ENCODE results near the gene ACAP1. TPM values are rescaled to one million over a fixed set of nuclear protein-coding genes. Genes with fewer than 3 reads are reported as not detected.
"Not testable (repeated sequence)": the region's sequence is repeated elsewhere in the genome, so short reads cannot be mapped to it uniquely, and the experiment has no call there.

ACAP1 gene
- total and polyA plus RNA-seq, 4 donors, result 1.1 to 7.4 (median 4.7) TPM

DNA sequence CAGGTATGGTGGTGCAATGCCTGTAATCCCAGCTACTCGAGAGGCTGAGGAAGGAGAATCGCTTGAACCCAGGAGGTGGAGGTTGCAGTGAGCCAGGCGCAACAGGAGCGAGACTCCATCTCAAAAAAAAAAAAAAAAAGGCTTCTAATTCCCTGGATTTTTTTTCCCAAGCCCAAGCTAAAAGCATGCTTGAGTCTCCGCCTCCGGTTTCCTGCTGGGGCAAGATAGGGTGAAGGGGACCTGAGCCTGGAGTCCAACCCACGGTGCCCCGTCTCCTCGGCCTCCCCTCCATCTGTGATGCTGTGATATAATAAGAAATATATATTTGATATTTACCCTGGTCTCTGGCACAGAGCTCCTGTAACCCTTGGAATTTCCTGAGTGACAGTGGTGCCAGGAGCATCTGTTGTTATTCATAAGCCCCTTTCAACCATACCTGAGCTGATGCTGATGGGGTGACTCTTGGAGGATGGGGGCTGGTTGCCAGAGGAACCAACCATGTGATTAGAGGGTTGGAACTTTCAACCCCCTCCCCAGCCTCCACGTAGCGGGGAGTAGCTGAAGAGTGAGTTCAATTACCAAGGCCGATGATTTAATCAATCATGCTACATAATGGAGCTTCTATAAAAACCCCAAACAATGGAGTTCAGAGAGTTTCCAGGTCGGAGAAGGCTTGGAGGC, 31.7 kb downstream of the ACAP1 start:
- no peaks in the 10 kb centered on the region for H3K27me3 ChIP-seq (ENCODE audit: control insufficient read depth in 4 of 4, insufficient read depth in 4 of 4, low read length in 3 of 4)
- 82% methylated on average over 13 of the region's 13 CpGs for WGBS
- no peak overlapping the region for H3K4me3 ChIP-seq (ENCODE audit: low read depth in 1 of 3, low read length in 3 of 3)
- H3K36me3 ChIP-seq (ENCODE audit: control insufficient read depth in 4 of 4, insufficient read depth in 3 of 4, low read depth in 1 of 4, low read length in 3 of 4), result no peaks in the 10 kb centered on the region
- H3K4me1 ChIP-seq (ENCODE audit: control insufficient read depth in 4 of 4, insufficient read depth in 4 of 4, low read length in 3 of 4), result no peaks in the 10 kb centered on the region
- H3K9ac ChIP-seq (ENCODE audit: low read depth in 1 of 2, low read length in 2 of 2), result no peak overlapping the region
- TF ChIP-seq, protein P1, sequence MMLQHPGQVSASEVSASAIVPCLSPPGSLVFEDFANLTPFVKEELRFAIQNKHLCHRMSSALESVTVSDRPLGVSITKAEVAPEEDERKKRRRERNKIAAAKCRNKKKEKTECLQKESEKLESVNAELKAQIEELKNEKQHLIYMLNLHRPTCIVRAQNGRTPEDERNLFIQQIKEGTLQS (IDR thresholded peaks at IDR 0.05), result no peak
- TF ChIP-seq, protein P2, sequence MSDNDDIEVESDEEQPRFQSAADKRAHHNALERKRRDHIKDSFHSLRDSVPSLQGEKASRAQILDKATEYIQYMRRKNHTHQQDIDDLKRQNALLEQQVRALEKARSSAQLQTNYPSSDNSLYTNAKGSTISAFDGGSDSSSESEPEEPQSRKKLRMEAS (IDR thresholded peaks at IDR 0.05), result no peak
- TF ChIP-seq, protein P3, sequence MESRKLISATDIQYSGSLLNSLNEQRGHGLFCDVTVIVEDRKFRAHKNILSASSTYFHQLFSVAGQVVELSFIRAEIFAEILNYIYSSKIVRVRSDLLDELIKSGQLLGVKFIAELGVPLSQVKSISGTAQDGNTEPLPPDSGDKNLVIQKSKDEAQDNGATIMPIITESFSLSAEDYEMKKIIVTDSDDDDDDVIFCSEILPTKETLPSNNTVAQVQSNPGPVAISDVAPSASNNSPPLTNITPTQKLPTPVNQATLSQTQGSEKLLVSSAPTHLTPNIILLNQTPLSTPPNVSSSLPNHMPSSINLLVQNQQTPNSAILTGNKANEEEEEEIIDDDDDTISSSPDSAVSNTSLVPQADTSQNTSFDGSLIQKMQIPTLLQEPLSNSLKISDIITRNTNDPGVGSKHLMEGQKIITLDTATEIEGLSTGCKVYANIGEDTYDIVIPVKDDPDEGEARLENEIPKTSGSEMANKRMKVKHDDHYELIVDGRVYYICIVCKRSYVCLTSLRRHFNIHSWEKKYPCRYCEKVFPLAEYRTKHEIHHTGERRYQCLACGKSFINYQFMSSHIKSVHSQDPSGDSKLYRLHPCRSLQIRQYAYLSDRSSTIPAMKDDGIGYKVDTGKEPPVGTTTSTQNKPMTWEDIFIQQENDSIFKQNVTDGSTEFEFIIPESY (IDR thresholded peaks at IDR 0.05), result no peak
- TF ChIP-seq NR2F2 (IDR thresholded peaks at IDR 0.05), result no peak
- TF ChIP-seq SP1 (IDR thresholded peaks at IDR 0.05), result no peak
- TF ChIP-seq, protein P4, sequence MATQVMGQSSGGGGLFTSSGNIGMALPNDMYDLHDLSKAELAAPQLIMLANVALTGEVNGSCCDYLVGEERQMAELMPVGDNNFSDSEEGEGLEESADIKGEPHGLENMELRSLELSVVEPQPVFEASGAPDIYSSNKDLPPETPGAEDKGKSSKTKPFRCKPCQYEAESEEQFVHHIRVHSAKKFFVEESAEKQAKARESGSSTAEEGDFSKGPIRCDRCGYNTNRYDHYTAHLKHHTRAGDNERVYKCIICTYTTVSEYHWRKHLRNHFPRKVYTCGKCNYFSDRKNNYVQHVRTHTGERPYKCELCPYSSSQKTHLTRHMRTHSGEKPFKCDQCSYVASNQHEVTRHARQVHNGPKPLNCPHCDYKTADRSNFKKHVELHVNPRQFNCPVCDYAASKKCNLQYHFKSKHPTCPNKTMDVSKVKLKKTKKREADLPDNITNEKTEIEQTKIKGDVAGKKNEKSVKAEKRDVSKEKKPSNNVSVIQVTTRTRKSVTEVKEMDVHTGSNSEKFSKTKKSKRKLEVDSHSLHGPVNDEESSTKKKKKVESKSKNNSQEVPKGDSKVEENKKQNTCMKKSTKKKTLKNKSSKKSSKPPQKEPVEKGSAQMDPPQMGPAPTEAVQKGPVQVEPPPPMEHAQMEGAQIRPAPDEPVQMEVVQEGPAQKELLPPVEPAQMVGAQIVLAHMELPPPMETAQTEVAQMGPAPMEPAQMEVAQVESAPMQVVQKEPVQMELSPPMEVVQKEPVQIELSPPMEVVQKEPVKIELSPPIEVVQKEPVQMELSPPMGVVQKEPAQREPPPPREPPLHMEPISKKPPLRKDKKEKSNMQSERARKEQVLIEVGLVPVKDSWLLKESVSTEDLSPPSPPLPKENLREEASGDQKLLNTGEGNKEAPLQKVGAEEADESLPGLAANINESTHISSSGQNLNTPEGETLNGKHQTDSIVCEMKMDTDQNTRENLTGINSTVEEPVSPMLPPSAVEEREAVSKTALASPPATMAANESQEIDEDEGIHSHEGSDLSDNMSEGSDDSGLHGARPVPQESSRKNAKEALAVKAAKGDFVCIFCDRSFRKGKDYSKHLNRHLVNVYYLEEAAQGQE (IDR thresholded peaks at IDR 0.05), result no peak
- TF ChIP-seq JUND (IDR thresholded peaks at IDR 0.05), result no peak
- no peak for TF ChIP-seq HNF4G (IDR thresholded peaks at IDR 0.05)
- TF ChIP-seq GABPA (IDR thresholded peaks at IDR 0.05 in 1 of 2, conservative IDR thresholded peaks at IDR 0.05 in 1 of 2), result no peak
- TF ChIP-seq, protein P5, sequence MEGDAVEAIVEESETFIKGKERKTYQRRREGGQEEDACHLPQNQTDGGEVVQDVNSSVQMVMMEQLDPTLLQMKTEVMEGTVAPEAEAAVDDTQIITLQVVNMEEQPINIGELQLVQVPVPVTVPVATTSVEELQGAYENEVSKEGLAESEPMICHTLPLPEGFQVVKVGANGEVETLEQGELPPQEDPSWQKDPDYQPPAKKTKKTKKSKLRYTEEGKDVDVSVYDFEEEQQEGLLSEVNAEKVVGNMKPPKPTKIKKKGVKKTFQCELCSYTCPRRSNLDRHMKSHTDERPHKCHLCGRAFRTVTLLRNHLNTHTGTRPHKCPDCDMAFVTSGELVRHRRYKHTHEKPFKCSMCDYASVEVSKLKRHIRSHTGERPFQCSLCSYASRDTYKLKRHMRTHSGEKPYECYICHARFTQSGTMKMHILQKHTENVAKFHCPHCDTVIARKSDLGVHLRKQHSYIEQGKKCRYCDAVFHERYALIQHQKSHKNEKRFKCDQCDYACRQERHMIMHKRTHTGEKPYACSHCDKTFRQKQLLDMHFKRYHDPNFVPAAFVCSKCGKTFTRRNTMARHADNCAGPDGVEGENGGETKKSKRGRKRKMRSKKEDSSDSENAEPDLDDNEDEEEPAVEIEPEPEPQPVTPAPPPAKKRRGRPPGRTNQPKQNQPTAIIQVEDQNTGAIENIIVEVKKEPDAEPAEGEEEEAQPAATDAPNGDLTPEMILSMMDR (IDR thresholded peaks at IDR 0.05; ENCODE audit: low read depth, low read length, missing input control), result no peak
- TF ChIP-seq YY1 (IDR thresholded peaks at IDR 0.05), result no peak
- TF ChIP-seq FOXA2 (IDR thresholded peaks at IDR 0.05), result no peak
- no peak for TF ChIP-seq EGR1 (IDR thresholded peaks at IDR 0.05; ENCODE audit: low read depth in 2 of 2)
- TF ChIP-seq FOXA1 (IDR thresholded peaks at IDR 0.05), result no peak
- no peak for DNase-seq (ENCODE audit: low spot score)
- no peaks in the 10 kb centered on the region for H3K9me3 ChIP-seq (ENCODE audit: control insufficient read depth in 4 of 4, low read length in 3 of 4)
- H3K27ac ChIP-seq (ENCODE audit: low read depth in 1 of 2, low read length in 2 of 2), result no peak overlapping the region

DNA sequence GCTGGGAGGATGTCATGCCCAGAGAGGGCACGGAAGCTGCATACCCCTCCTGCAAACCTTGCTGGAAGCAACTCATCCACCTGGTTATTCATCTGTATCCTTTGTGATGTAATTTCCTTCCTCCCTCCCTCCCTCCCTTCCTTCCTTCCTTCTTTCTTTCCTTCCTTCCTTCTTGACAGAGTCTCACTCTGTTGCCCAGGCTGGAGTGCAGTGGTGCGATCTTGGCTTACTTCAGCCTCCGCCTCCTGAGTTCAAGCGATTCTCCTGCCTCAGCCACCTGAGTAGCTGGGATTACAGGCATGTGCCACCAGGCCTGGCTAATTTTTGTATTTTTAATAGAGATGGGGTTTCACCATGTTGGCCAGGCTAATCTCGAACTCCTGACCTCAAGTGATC, 32.3 kb downstream of the ACAP1 start:
- H3K27me3 ChIP-seq (ENCODE audit: control insufficient read depth in 4 of 4, insufficient read depth in 4 of 4, low read length in 3 of 4); H3K4me1 ChIP-seq (ENCODE audit: control insufficient read depth in 4 of 4, insufficient read depth in 4 of 4, low read length in 3 of 4); H3K4me3 ChIP-seq (ENCODE audit: low read depth in 1 of 3, low read length in 3 of 3); H3K27ac ChIP-seq (ENCODE audit: low read depth in 1 of 2, low read length in 2 of 2); H3K9ac ChIP-seq (ENCODE audit: low read depth in 1 of 2, low read length in 2 of 2); DNase-seq (ENCODE audit: low spot score); H3K9me3 ChIP-seq (ENCODE audit: control insufficient read depth in 4 of 4, low read length in 3 of 4); H3K36me3 ChIP-seq (ENCODE audit: control insufficient read depth in 4 of 4, insufficient read depth in 3 of 4, low read depth in 1 of 4, low read length in 3 of 4): not testable (repeated sequence)
- 90% methylated on average over 5 of the region's 5 CpGs for WGBS
